HG02885 (cell line): ENCODE data around the gene DCLK2.

Experiments used
- ATAC-seq: cut with Tn5 transposase; IDR thresholded peaks from one replicate; pipeline ENCODE4 v1.9.1; 2021; ENCODE audit warnings: mild to moderate bottlenecking; ENCODE audit not compliant: unreplicated experiment, poor library complexity

DCLK2 gene

DNA sequence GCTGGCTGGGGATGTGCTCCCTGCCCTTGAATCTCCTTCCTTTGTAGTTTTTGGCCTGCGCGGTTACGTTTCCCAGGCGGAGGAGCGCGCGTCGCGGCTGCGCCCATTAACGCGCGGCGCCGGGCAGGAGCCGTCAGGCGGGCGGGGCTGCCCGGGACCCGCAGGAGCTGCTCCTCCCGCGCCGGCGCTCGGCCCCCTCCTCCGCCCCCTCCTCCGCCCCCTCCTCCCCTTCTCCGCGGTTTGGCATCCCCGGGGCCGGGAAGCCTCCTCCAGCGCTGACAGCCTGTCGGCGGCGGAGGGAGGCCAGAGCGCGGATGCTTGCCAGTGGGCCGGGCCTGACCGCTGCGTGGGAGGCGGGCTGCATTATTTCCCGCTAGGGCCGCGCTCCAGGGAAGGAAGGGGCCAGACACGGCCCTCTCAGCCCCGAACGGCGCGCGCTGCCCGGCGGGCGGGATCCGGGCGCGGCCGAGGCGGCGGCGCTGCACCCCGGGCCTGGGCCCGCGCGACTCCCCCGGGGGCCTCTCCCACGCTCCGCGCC lies at the start of gene DCLK2:
TSS of gene DCLK2 (plus strand) at position 405 of the 538 bp plus-strand sequence. CDS start 583 bp downstream, outside the sequence.
- peak; percentile 34 for ATAC-seq

DNA sequence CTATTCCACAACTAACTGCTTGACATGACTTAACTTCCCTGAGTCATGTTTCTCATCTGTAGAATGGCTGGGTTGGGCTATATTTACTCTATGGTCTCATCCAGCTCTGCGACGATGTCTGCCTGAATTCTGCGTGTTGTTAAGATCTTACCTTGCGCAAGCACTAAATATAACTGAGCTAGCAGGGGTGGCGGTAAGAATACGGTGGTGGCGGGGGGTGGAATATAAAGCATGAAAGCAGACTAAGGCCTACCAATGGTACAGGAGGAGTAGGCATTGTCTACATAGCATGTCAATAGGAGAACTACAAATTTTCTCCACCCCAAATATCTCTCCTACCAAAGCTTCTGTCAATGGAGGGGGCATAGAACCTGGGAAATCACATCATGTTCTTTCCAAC lies 45.7 kb upstream of the DCLK2 start:
- ATAC-seq, result no peak

DNA sequence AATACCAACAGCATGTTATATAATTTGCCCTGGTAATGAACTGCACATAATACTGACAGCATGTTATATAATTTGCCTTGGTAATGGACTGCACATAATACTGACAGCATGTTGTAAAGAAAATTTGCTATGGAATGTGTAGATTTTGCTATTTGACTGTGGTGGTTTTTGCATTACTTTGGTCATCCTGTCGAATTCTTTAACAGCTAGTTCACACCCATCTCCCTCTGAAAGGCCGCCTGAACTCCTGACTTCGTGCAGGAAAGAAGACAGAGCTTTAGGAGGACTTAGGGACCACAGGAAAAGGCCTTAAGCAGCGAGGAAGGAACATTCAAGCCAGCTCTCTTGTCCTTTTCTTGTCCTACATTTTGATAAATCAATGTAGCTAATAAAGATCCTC lies 45.2 kb upstream of the DCLK2 start:
- ATAC-seq, result no peak

DNA sequence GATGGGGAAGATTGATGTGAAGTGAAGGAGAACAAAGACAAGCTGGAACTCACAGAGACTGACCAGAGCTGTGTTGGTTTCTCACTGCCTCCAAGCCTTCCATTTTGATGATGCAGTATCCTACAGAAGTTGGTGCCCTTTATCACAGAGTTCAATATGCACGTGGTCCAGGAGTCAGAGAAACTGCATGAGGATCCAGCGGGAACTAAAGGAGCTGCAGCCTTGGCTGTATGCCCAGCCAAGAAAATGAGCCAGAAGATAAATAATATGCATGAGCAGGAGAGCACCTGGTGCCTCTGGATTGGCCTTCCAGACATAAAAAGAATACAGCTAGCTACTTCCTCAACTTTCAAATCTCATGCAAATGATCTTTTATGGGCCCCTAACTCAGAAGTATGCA lies 44.3 kb upstream of the DCLK2 start:
- ATAC-seq, result no peak

DNA sequence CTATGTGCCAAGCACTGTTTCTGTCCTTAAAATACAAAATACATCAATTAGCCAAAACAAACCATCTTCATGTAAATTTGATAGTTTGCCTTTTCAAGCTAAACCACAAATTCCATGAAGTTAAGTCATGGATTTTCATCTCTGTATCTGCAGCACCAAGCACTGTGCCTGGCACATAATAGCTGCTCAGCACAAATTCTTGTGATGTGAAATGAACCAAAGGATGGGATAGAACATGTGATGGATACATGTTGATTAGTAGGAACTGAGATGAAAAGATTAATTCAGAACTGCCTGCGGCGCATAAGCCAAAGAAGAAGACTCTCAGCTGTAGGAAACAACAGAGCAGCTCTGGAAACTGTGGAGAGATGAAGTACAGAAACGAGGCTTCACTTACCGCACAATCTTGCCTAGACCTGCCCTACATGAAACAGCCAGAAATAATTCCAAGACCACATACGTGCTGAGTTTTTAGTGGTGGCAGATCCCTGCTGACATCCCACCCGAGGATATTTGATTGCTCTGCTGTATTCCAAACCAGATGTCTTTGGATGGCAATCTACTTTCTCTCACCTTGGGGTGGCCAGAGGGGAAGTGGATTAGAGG lies 40.9 kb upstream of the DCLK2 start:
- no peak for ATAC-seq

DNA sequence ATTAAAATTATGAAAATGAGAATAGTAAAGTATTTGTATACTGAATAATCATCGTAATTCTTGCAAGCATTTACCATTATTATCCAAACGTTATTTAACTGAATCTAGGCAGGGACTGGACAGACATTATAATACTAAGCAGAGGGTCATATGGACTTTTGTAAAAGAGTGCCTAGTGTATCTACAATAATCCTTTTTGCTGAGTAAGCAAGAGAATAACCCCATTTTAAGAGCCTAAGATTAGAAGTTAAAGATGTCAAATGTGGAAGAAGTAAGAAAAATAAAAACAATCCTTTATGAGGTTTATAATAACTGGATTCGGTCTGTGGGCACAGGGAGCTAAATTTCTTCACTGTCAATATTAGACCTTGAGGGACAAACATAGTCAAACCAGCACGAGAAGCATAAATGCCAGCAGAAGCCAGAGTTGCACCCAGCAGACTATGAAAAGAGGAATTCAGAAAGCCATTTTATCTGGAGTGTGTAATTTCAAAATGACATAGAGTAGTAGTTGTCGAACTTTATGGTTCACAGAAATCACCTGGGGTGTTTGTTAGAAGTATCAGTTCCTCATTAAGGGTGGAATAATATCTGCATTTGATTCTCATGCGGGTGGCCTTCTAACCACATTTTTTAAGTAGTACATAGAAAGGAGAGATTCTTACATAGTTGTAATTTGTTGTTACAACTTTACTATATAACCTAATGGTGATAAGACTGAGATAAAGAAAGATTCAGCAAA lies 39.7 kb upstream of the DCLK2 start:
- ATAC-seq, result peak; percentile 98

DNA sequence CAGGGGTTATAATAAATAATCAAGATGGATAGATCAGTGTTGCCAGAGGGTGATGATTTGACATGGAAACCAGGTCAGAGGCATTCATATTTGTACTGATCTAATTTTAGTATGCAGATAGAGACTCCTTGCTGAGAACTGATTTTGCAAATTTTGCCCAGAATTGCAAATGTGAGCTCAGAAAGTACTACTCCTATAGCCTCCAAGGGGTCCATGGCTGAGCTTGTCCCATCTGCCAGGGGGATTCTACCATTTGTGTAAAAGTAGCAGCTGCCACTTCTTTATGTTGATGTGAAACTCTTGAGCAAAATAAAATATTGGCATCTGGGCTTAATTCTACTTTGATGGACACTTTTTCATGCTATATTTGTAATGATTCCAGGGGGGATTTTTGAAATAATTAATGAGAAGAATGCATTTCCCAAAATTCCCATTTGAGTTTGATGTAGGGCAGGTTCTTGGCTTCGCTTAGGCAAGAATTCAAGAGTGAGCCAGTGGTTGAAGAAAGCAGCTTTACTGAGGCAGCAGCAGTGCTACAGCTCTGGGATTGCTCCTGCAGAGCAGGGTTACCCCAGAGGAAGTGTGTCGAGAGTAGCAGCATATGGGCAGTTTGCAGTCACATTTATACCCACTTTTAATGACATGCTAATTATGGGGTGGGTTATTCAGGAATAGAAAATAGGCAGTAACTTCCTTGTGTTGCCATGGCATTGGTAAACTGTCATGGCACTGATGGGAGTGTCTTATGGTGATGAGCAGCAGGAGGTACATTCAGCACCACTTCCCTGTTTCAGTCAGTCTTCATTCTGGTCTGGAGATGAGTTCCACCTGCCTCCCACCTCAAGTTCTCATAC lies 38.7 kb upstream of the DCLK2 start:
- ATAC-seq, result no peak

DNA sequence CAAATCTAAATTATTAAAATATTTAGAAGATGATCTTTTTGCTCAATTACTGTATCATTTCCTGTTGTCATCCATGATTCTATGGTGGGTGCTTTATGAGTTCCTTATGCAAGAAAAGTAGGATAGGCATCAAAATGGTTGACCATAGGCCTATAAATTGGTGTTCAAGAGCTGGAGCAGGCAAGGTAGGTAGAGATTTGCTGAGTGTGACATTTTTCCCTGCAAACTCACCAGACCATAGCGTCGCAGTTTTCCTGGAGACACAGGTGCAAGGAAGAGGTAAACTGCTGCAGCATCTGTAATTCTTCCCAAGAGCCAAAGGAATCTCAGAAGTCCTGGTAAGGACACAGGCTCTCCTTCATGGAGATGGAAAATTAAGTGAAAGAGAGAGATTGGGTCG lies 33.7 kb upstream of the DCLK2 start:
- no peak for ATAC-seq

DNA sequence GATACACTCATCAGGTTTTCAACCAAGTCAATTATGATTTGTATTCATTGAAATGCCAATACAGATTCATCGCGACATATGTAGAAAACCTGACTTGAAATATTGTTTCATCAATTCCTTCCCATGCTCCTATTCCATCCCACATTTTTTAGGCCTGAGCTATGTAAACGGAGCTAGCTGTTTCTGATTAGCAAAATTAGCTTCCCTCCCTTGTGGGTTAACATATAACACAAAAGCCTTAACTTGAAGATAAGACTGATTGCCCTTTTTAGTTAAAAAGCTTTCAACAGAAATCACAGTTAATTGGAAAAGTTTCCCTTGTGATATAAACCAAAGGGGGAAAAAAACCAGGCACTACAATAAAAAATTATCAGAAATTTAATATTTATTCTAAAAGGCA lies 32.8 kb upstream of the DCLK2 start:
- no peak for ATAC-seq

DNA sequence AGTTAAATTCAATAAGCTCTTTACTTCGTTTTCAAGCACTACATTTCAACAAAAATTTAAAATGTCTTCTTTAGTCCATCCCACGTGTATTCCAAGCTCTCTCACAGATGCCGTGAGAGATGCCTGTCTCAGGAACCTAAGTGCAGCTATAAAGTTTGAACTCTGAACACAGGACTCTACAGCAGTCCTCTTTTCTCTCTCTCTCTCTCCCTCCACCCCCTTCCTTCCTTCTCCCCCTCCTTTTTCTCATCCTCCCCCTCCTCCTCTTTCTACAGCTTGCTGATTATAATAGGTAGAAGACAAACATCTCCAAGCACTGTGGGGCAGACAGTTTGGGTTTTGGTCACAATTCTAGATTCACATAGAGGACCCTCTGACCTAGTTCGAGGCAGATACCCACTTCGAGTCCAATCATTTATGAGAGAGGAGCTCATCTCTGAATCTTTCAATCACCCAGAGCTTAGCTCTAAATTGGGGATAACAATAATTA lies 31.5 kb upstream of the DCLK2 start:
- ATAC-seq, result no peak

DNA sequence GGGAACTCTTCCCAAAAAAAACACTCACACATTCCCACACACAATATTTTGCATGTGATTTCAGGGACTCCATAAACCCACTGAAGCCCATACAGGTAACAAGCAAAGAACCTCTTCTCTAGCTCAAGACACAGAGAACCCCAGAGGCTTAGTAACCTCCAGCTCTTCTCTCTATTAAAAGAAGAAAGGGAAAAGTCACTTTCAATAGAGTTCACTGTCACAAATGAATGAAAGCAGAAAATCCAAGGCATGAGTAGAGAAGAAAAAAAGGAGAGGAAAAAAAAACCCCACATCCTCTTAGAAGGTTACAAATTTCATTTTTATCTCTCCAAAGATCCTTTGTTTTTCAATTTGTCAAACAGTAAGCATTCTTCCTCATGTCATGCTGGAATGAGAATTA lies 30.7 kb upstream of the DCLK2 start:
- no peak for ATAC-seq

DNA sequence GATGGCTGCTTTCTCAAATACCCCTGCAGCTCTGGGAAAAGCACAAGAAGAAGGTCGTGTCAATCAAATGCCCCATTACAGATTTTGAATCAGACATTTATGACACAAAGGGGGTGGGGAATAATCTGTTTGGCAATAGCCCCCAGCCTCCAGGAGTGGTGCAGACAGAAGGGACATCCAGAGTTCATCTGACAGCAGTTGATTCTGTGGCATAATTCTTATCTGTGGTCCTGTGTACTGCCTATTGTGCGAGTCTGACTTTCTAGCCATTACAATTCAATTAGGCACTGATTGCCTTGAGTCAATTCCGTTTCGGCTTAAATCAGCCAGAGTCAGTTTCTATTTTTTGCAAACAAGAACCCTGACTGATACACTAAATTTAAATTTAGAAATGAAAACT lies 28.6 kb upstream of the DCLK2 start:
- ATAC-seq, result no peak

DNA sequence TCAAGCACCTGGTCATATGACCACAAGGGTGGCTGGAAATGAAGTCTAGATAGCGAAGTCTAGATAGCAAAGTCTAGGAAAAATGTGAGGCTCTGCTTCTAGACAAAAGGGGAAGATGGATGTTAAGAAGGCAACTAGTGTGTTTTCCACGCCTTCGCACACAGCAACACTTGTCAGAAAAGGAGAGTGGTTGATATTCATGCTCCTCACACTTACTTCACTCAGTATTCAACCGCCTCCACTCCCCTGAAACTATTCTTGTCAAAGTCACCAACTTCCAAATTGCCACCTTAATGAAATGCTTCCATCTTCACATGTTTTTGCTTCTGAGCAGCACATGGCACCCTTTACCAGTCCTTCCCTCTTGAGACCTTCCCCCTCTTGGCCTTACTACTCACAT lies 27.7 kb upstream of the DCLK2 start:
- no peak for ATAC-seq

DNA sequence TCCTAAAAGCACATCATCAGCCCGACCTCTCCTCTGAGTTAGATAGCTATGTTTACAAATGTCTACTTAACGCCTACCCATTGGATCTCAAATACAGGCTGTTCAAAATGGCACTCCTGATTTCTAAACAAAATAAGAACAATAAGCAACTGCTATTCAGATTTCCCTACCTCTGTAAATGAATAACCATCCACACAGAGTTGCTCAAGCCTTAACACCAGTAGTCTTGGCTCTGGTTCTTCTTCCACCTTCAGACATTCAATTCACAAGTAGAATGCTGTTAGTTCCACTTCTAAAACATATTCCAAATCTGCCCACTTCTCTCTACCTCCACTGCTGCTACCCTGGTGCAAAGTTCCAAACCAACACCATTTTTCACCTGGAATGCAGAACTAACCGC lies 27.1 kb upstream of the DCLK2 start:
- no peak for ATAC-seq

DNA sequence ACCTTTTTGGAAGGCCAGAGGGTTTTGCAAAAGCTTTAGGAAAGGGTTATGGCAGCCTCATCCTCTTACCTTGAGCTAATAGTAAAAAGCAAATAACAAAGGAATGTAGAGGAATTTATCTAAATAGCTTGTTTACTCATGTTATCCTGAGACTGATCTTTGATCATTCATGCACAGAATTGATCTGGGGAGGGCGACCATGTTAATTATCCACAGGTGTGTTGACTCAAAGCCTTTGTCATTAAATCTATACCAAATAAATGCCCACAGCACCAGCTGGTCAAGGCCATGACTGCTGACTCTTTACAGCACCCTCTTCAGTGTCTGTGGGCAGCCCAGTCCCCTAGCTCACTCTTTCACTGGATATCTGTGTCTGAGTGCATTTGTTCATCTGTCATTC lies 22.8 kb upstream of the DCLK2 start:
- ATAC-seq, result no peak

DNA sequence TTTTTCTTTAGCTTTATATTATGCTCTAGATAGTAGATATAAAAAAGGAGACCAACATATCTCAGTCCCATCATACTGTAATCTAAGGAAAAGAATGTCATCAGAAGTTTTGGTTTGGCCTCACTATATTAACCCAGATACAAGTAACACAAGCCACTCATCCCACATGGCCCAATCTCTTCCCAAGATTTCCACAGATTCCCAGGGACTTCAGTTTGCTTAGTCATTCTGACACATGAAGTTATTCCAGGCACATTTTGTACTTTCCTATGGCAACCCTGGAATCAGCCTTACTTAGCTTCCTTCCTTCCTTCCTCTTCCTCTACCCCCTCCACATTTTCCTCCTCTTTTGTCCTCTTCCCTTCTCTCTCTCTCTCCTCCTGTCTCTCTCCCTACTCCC lies 21.7 kb upstream of the DCLK2 start:
- ATAC-seq, result no peak

DNA sequence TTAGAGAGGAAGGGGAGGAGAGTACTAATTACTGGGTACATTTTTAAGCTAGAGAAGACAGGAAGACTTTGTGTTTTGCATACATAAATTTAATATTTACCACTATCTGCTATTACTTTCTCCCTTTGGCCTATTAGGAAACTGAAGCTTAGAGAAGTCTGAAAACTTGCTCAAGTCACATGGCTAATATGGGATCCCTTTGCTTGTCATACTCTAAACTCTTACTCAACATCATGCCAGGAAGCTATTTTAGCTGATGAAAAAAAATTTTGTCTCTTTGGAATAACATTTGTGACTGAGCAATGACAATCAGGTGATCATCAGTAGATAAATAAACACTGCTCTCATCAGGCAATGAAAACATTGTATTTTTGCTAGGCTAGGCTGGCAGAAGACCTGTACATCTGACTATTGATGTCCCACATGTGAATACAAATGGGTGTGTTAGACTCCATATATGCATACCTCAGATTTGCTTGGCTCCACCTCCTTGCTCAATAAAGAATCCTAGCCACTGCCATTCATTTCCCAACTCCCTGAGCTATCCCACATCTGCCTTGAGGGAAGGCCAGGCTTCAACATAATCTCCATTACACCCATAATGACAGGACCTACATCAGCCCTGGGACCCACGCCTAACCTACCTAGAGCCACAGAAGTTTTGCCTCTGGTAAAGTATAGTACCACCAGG lies 17.0 kb upstream of the DCLK2 start:
- ATAC-seq, result no peak

DNA sequence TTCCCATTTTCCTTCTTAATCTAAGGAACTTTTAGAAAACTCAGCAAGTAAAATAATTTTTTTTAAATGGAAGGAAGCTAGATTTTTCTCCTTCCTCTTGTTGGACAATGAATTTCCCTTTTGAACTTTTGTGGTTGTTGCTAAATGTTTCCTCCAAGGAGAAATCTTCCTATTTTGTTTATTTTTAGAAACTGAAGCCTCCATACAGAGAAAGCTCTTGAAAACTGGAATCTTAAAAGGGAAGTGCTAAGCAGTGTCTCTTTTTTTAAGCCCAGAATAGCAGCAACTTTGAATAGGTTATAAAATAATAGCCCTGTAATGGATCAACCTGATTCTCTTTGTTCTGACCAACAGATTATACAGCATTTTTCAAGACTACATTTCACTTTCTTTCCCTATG lies 15.1 kb upstream of the DCLK2 start:
- no peak for ATAC-seq

DNA sequence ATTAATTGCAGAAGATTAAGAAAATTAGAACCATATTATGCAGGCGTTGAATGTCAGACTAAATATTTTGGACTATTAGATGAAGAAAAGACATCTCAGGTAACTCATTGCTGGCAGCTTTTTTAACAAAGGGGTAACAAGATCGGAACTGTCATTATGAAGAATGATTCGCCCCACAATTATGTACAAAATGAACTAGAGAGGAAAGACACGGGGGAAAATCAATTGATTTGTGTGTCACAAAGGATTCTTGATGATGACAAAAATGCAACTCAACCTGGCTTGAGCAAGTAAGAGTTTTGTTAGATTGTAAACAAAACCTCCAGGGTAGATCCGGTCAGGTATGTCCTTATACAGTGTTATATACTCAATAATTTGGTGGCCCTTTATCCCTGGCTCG lies 12.5 kb upstream of the DCLK2 start:
- ATAC-seq, result no peak

DNA sequence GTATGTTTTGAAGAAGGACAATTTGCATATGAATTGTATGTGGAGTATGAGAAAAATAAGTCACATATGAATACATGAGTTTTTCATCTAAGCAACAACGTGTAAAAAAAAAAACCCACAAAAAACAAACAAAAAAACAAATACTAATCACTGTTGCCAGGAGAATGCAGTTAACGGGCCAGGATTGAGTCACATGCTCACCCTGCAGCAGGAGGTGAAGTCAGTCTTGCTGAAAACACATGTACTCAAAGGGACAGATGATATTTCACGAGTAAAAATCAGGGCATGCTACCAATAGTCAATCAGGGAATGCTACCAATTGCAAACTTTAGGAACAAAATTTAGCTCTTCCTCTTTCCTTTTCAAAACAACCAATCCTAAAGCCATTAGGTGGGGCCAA lies 10.4 kb upstream of the DCLK2 start:
- no peak for ATAC-seq
